ENCODE measurements around the gene PTCH1. TPM values are rescaled to one million over a fixed set of nuclear protein-coding genes. Genes with fewer than 3 reads are reported as not detected.

The PTCH1 gene
- total RNA-seq, 1 donor from 2014 or later = 4.7 TPM

- Histone ChIP-seq H3K27ac (ENCODE audit: low read depth, low read length) (no peak overlapping the region), H3K27me3 (ENCODE audit: control insufficient read depth in 3 of 3, insufficient read depth in 3 of 3, low read length in 3 of 3) (no peaks in the 10 kb centered on the region), H3K9ac (ENCODE audit: low read depth in 1 of 3, low read length in 3 of 3) (no peak overlapping the region), H3K9me3 (ENCODE audit: control insufficient read depth in 3 of 3, low read length in 3 of 3) (no peaks in the 10 kb centered on the region), H3K4me3 (ENCODE audit: low read length in 3 of 3) (no peak overlapping the region), H3K4me1 (ENCODE audit: control insufficient read depth in 3 of 3, insufficient read depth in 3 of 3, low read length in 3 of 3) (peaks cover 7 to 11% (median 9%) of the 10 kb centered on the region in 3 donors), H3K36me3 (ENCODE audit: control insufficient read depth in 3 of 3, insufficient read depth in 3 of 3, low read length in 3 of 3) (peaks cover 38 to 51% (median 47%) of the 10 kb centered on the region in 3 donors)
These were observed 56.8 kb downstream of the PTCH1 start for GRCh38 chr9:95459851-95460517.

- Histone ChIP-seq H3K27me3 (ENCODE audit: control insufficient read depth in 3 of 3, insufficient read depth in 3 of 3, low read length in 3 of 3) (no peaks in the 10 kb centered on the region), H3K36me3 (ENCODE audit: control insufficient read depth in 3 of 3, insufficient read depth in 3 of 3, low read length in 3 of 3) (peaks cover 41 to 55% (median 47%) of the 10 kb centered on the region in 3 donors), H3K9ac (ENCODE audit: low read depth in 1 of 3, low read length in 3 of 3) (no peak overlapping the region), H3K4me1 (ENCODE audit: control insufficient read depth in 3 of 3, insufficient read depth in 3 of 3, low read length in 3 of 3) (peaks cover 7 to 11% (median 9%) of the 10 kb centered on the region in 3 donors), H3K27ac (ENCODE audit: low read depth, low read length) (no peak overlapping the region), H3K9me3 (ENCODE audit: control insufficient read depth in 3 of 3, low read length in 3 of 3) (no peaks in the 10 kb centered on the region), H3K4me3 (ENCODE audit: low read length in 3 of 3) (no peak overlapping the region)
These were observed 57.6 kb downstream of the PTCH1 start for GRCh38 chr9:95459178-95459577.

- H3K27me3 ChIP-seq (ENCODE audit: control insufficient read depth in 3 of 3, insufficient read depth in 3 of 3, low read length in 3 of 3) = no peaks in the 10 kb centered on the region
- H3K36me3 ChIP-seq (ENCODE audit: control insufficient read depth in 3 of 3, insufficient read depth in 3 of 3, low read length in 3 of 3) = peaks cover 45 to 60% (median 52%) of the 10 kb centered on the region in 3 donors
- H3K4me1 ChIP-seq (ENCODE audit: control insufficient read depth in 3 of 3, insufficient read depth in 3 of 3, low read length in 3 of 3) = peaks cover 7 to 11% (median 9%) of the 10 kb centered on the region in 3 donors
- H3K9me3 ChIP-seq (ENCODE audit: control insufficient read depth in 3 of 3, low read length in 3 of 3) = no peaks in the 10 kb centered on the region
- no peak overlapping the region for H3K27ac ChIP-seq (ENCODE audit: low read depth, low read length)
- H3K9ac ChIP-seq (ENCODE audit: low read depth in 1 of 3, low read length in 3 of 3) = no peak overlapping the region
- H3K4me3 ChIP-seq (ENCODE audit: low read length in 3 of 3) = no peak overlapping the region
These were observed 58.1 kb downstream of the PTCH1 start for GRCh38 chr9:95458666-95459065.

- Histone ChIP-seq H3K4me3 (ENCODE audit: low read length in 3 of 3) (no peak overlapping the region), H3K9ac (ENCODE audit: low read depth in 1 of 3, low read length in 3 of 3) (no peak overlapping the region), H3K9me3 (ENCODE audit: control insufficient read depth in 3 of 3, low read length in 3 of 3) (no peaks in the 10 kb centered on the region), H3K4me1 (ENCODE audit: control insufficient read depth in 3 of 3, insufficient read depth in 3 of 3, low read length in 3 of 3) (peaks cover 0 to 7% (median 6%) of the 10 kb centered on the region in 3 donors), H3K27me3 (ENCODE audit: control insufficient read depth in 3 of 3, insufficient read depth in 3 of 3, low read length in 3 of 3) (no peaks in the 10 kb centered on the region), H3K27ac (ENCODE audit: low read depth, low read length) (no peak overlapping the region), H3K36me3 (ENCODE audit: control insufficient read depth in 3 of 3, insufficient read depth in 3 of 3, low read length in 3 of 3) (peaks cover 49 to 60% (median 59%) of the 10 kb centered on the region in 3 donors)
These were observed 59.0 kb downstream of the PTCH1 start for GRCh38 chr9:95457769-95458168.

- H3K9me3 ChIP-seq (ENCODE audit: control insufficient read depth in 3 of 3, low read length in 3 of 3) = no peaks in the 10 kb centered on the region
- H3K27ac ChIP-seq (ENCODE audit: low read depth, low read length) = no peak overlapping the region
- H3K9ac ChIP-seq (ENCODE audit: low read depth in 1 of 3, low read length in 3 of 3) = no peak overlapping the region
- no peaks in the 10 kb centered on the region for H3K4me1 ChIP-seq (ENCODE audit: control insufficient read depth in 3 of 3, insufficient read depth in 3 of 3, low read length in 3 of 3)
- peaks cover 41 to 63% (median 53%) of the 10 kb centered on the region in 3 donors for H3K36me3 ChIP-seq (ENCODE audit: control insufficient read depth in 3 of 3, insufficient read depth in 3 of 3, low read length in 3 of 3)
- no peaks in the 10 kb centered on the region for H3K27me3 ChIP-seq (ENCODE audit: control insufficient read depth in 3 of 3, insufficient read depth in 3 of 3, low read length in 3 of 3)
- no peak overlapping the region for H3K4me3 ChIP-seq (ENCODE audit: low read length in 3 of 3)
These were observed 61.1 kb downstream of the PTCH1 start for GRCh38 chr9:95455714-95456113.

- Histone ChIP-seq H3K9ac (ENCODE audit: low read depth in 1 of 3, low read length in 3 of 3) (no peak overlapping the region), H3K27me3 (ENCODE audit: control insufficient read depth in 3 of 3, insufficient read depth in 3 of 3, low read length in 3 of 3) (no peaks in the 10 kb centered on the region), H3K9me3 (ENCODE audit: control insufficient read depth in 3 of 3, low read length in 3 of 3) (no peaks in the 10 kb centered on the region), H3K4me1 (ENCODE audit: control insufficient read depth in 3 of 3, insufficient read depth in 3 of 3, low read length in 3 of 3) (no peaks in the 10 kb centered on the region), H3K27ac (ENCODE audit: low read depth, low read length) (no peak overlapping the region), H3K36me3 (ENCODE audit: control insufficient read depth in 3 of 3, insufficient read depth in 3 of 3, low read length in 3 of 3) (peaks cover 35 to 54% (median 47%) of the 10 kb centered on the region in 3 donors), H3K4me3 (ENCODE audit: low read length in 3 of 3) (no peak overlapping the region)
These were observed 64.6 kb downstream of the PTCH1 start for GRCh38 chr9:95452176-95452575.

- H3K9me3 ChIP-seq (ENCODE audit: control insufficient read depth in 3 of 3, low read length in 3 of 3) = no peaks in the 10 kb centered on the region
- H3K36me3 ChIP-seq (ENCODE audit: control insufficient read depth in 3 of 3, insufficient read depth in 3 of 3, low read length in 3 of 3) = peaks cover 34 to 53% (median 50%) of the 10 kb centered on the region in 3 donors
- H3K27ac ChIP-seq (ENCODE audit: low read depth, low read length) = no peak overlapping the region
- no peaks in the 10 kb centered on the region for H3K27me3 ChIP-seq (ENCODE audit: control insufficient read depth in 3 of 3, insufficient read depth in 3 of 3, low read length in 3 of 3)
- H3K4me3 ChIP-seq (ENCODE audit: low read length in 3 of 3) = no peak overlapping the region
- no peak overlapping the region for H3K9ac ChIP-seq (ENCODE audit: low read depth in 1 of 3, low read length in 3 of 3)
- H3K4me1 ChIP-seq (ENCODE audit: control insufficient read depth in 3 of 3, insufficient read depth in 3 of 3, low read length in 3 of 3) = no peaks in the 10 kb centered on the region
These were observed 65.7 kb downstream of the PTCH1 start for GRCh38 chr9:95451065-95451426.

GRCh38 chr9:95450171-95451064 lies 66.4 kb downstream of the PTCH1 start:
- H3K27me3 ChIP-seq (ENCODE audit: control insufficient read depth in 3 of 3, insufficient read depth in 3 of 3, low read length in 3 of 3) = no peaks in the 10 kb centered on the region
- no peak overlapping the region for H3K9ac ChIP-seq (ENCODE audit: low read depth in 1 of 3, low read length in 3 of 3)
- H3K4me1 ChIP-seq (ENCODE audit: control insufficient read depth in 3 of 3, insufficient read depth in 3 of 3, low read length in 3 of 3) = no peaks in the 10 kb centered on the region
- no peak overlapping the region for H3K4me3 ChIP-seq (ENCODE audit: low read length in 3 of 3)
- peaks cover 31 to 50% (median 46%) of the 10 kb centered on the region in 3 donors for H3K36me3 ChIP-seq (ENCODE audit: control insufficient read depth in 3 of 3, insufficient read depth in 3 of 3, low read length in 3 of 3)
- no peak overlapping the region for H3K27ac ChIP-seq (ENCODE audit: low read depth, low read length)
- H3K9me3 ChIP-seq (ENCODE audit: control insufficient read depth in 3 of 3, low read length in 3 of 3) = no peaks in the 10 kb centered on the region

- Histone ChIP-seq H3K27ac (ENCODE audit: low read depth, low read length) (no peak overlapping the region), H3K4me3 (ENCODE audit: low read length in 3 of 3) (no peak overlapping the region), H3K9ac (ENCODE audit: low read depth in 1 of 3, low read length in 3 of 3) (no peak overlapping the region), H3K36me3 (ENCODE audit: control insufficient read depth in 3 of 3, insufficient read depth in 3 of 3, low read length in 3 of 3) (peaks cover 28 to 55% (median 42%) of the 10 kb centered on the region in 3 donors), H3K9me3 (ENCODE audit: control insufficient read depth in 3 of 3, low read length in 3 of 3) (no peaks in the 10 kb centered on the region), H3K4me1 (ENCODE audit: control insufficient read depth in 3 of 3, insufficient read depth in 3 of 3, low read length in 3 of 3) (no peaks in the 10 kb centered on the region), H3K27me3 (ENCODE audit: control insufficient read depth in 3 of 3, insufficient read depth in 3 of 3, low read length in 3 of 3) (no peaks in the 10 kb centered on the region)
These were observed 67.8 kb downstream of the PTCH1 start for GRCh38 chr9:95449016-95449415.

Measured in skeletal muscle tissue (tissue), 4 donors.